Stimulated activated CD8-positive, alpha-beta memory T cell treated with anti-CD3 and anti-CD28 coated beads, Interleukin-7, amount 100 ng/mL, for 24 hours (primary cell): ENCODE data around the gene RNF167.

Experiments used
- DNase-seq: peaks from one replicate; pipeline ENCODE4 v3.0.0-alpha.2; 2020; ENCODE audit warnings: low read depth

RNF167 gene

DNA sequence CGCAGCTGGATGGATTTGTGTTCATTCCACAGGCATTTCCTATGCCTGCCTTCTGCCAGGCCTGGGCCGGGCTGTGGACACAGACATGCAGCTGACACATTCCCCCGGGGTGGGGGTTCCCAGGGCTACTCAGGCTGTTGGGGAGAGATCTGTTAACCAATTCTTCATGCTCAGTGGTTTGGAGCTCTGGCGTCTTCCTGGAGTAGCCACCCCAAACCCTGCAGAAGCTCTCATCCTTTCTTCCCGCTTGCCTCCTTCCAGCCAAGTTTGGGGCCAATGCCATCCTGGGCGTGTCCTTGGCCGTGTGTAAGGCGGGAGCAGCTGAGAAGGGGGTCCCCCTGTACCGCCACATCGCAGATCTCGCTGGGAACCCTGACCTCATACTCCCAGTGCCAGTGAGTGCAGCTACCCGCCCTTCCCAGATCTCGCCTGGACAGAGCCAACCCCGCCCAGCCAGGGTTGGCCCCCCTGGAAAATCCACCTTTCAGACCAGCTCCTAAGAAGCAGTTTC, 13.4 kb downstream of the RNF167 start:
- no peak for DNase-seq

DNA sequence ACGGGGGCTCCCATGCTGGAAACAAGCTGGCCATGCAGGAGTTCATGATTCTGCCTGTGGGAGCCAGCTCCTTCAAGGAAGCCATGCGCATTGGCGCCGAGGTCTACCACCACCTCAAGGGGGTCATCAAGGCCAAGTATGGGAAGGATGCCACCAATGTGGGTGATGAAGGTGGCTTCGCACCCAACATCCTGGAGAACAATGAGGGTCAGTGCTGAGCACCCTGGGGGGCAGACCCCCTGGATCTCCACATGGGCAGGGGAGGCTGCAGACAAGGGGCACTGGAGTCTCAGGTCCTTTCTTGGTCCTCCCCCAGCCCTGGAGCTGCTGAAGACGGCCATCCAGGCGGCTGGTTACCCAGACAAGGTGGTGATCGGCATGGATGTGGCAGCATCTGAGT, 15.0 kb downstream of the RNF167 start:
- no peak for DNase-seq

DNA sequence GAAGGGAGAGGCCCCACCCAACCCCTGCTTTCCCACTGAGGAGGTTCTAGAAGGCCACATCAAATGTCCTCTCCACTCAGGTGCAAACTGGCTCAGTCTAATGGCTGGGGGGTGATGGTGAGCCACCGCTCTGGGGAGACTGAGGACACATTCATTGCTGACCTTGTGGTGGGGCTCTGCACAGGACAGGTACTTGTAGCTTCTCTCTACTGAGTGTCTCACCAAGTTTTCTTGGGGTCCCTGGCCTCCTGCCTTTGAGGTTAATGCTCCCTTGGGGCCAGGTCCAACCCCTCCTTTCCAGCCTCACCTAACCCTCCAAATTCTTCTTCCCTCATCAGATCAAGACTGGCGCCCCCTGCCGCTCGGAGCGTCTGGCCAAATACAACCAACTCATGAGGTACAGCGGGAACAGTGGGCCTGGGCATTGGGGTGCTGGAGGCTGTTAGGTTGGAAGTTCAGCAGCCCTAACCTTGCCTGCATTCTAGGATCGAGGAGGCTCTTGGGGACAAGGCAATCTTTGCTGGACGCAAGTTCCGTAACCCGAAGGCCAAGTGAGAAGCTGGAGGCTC, 16.5 kb downstream of the RNF167 start:
- no peak for DNase-seq

DNA sequence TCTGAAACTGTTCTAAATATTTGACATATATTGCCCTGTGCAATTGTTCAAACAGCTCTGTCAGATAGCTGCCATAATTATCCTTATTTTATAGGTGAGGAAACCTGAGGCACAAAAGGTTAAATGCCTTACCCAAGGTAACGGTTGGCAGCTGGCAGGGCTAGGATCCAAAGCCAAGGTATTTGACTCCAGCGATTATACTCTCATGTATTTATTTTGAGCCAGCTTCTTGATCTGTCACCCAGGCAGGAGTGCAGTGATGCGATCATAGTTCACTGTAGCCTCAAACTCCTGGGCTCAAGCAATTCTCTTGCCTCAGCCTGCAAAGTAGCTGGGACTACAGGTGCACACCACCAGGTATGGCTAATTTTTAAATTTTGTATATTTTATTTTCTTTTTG, 18.0 kb downstream of the RNF167 start:
- DNase-seq = no peak

DNA sequence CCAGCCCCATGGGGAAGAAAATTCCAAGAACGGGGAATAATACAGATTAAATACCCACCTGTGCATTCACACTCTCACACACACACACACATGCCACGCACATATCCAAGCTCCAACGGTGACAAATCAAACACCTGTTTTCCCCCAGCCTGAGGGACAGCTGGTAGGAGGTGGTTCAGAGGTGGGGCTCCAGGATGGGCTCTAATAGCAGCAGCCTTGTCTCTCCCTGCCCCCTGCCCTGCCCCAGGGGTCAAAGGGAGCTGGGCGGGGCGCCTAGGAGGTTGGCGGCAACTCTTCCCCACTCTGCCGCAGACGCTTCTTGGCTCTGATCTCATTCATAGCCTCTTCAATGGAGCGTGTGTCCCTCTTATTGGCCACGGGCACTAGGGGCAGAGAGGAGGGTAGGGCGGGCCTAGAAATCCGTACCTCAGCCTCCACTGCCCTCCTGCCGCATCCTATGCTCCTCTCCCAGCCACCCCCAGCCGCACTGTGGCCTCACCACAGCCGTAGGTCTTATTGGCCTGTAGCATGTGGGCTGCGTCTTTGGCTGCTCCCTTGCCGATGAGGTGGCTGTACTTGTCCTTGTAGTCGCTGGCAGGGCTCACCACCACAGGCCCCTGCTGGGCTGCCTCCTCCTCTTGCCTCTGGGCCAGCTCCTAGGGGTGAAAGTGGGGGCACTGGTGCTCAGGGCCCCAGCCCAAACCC, 19.3 kb downstream of the RNF167 start:
- no peak for DNase-seq

DNA sequence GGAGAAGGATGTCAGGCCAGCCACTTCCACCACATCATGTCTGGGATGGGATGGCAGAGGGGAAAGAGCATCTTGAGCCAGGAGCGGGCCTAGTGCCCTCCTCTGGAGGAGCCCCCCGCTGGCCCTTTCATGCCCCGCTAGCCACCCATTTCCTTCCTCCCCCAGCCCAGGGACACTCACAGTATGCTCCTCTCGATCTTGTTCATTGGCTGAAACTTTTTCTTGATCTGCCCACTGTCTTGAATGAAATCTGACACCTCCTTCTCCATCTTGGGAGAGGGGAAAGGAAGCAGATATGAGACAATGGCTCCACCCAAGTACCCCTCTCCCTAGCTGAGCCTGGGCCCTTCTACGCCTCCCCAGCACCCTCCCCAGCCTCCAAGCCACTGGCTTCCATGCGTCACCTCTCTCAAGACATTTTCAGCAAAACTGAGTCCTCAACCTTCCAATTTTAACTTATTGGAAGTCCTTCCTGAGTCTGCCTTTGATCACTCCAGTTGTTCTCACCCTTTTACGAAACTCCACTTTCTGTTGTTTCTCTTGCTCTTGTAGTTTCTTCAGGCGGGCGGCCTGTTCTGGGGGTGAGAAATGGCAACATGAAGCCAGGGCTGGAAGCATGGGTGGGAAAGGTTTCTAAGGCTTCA, 20.3 kb downstream of the RNF167 start:
- DNase-seq = no peak

DNA sequence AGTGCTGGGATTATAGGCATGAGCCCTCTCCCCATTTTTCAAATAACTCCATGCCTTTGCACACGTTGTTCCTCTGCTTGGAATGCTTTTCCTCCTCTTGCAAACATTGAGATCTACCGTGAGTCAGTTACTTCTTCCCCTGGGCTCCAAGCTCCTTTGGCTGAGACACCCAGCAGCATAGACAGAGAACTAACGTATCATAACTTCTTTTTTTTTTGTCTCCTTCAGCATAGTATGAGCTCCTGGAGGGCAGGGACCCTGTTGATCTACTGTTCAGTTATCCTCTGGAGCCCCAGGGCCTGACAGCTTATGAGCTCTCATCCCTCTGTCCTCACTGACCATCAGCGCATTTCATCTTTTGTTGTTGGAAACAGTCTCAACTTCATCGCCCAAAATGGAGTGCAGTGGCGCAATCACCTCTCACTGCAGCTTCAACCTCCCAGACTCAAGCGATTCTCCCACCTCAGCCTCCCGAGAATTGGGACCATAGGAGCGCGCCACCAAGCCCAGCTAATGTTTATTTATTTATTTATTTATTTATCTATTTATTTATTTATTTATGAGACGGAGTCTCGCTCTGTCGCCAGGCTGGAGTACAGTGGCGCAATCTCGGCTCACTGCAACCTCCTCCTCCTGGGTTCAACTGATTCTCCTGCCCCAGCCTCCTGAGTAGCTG, 25.4 kb downstream of the RNF167 start:
- DNase-seq = no peak

DNA sequence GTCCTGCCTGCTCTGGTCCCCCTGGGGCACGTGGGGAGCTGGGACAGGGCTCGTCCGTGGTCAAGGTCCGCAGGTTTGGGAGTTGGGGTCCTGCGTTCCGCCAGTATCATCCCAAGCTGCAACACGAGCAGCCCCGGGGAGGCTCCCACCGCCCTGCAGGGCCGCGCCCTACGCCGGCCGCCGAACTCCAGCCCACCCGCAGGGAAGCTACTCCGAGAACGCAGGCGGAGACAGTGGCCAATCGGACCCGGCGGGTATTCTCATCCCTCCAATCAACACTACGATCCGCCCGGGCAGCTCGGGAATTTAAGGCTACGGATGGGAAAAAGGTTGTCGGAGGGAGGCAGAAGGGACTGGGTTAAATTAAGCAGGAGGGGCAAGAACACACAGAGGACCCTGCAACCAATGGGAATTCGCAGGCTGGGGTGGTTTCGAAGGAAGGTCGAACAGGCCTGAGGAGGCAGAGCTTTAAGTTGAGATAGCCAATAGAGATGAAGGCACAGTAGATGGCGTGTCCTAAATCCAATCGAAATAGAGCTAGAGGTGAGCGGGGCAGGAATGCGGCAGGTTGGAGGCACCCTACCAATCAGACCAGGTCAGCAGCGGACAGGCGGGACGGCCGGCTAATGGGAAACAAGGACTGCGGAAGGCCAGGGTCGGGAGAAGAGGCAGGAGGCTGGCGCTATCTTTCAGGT, 26.9 kb downstream of the RNF167 start:
- peak; percentile 80 for DNase-seq

DNA sequence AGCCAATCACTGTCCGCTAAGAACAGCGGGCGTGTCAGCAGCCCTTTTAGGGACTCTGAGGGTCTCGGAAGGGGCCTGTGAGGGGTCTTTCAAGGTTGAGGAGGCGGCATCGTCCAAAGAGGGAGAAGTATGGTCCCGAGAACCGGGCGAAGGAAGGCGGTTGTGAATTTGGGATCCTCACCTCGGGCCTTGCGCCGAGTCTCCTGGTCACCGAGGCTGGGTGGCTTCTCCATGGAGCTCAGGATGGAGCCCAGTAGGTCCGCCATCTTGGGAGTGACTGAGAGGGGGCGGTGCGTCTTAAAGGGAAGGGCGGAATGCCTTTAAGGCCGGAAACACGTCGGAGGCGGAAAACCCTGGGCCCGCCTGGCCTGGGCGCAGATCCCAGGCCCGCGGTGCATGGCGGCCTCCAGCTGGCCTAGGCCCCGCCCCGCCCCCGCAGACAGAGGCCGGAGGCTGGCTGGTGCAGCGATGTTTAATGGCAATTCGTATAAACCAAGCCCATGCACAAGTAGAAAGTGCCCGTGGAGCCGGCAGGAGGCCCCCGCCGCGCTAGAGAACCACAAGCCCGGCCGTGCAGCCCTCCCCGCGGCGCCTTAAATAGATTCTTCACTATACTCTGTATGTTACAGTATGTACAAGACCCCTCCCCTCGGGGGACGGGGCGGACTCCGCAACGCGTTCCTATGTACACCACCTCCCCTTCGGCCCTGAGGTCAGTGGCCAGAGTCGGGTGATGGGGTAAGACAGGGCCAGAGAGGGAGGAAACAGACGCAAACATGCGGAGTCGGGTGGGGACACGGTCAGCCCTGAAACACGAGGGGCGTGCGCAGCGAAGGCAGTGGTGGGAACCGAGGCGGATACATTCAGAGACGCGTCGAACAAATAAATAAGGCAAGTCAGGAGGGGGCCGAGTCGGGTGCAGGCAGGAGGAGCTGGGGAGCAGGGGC, 27.7 kb downstream of the RNF167 start, which contains the start of gene SPAG7:
SPAG7 (minus strand) TSS at position 279 of the 947 bp plus-strand sequence; CDS start at position 266, 13 bp downstream.
- peak; percentile 82 for DNase-seq

DNA sequence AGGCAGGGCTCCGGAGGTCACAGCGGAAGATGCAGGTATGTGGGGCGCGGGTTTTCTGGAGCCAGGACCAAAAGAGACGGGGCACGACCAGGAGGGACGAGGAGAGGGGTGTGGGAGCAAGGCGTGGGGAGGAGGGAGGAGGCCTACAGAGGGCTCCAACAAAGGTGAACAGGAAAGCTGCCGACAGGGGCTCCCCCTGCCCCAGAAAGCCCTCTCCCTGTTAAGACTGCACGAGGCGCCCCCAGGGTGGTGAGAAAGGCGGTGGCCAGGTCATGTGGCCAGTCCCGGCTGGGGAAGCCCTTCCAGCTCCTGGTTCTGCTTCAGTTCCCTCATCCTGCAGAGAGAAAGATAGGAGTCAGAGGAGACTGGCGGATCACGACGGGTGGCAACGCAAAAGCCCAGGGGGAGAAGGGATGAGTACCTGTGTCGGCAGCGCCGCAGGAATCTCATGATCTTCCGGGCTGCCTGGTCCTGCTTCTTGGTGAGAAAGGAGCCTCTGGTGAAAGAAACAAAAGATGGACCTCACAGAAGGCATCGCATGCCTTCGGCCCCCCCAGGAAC, 28.5 kb downstream of the RNF167 start:
- no peak for DNase-seq

DNA sequence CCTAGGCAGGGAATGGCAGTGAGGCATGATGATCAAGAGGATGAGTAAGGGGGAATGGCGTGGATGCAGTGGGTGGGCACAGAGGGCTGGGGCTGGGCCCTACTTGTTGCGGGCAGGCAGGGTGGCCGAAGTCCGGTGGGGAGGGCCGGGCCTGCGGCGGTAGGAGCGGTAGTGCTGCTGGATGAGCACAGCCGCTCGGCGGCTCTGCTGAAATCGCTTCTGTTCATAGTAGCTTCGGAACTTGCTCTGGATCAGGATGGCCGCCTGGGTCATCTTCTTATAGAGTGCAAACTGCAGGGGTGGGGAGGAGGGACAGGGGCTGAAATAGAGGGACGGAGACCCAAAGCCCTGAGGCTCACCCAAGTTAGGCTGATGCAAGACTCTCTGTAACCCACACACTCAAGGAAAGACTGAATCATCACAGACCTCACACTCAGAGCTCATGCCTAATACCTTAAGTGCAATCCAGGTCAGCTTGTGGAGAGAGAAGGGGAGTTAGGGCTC, 29.0 kb downstream of the RNF167 start:
- no peak for DNase-seq

DNA sequence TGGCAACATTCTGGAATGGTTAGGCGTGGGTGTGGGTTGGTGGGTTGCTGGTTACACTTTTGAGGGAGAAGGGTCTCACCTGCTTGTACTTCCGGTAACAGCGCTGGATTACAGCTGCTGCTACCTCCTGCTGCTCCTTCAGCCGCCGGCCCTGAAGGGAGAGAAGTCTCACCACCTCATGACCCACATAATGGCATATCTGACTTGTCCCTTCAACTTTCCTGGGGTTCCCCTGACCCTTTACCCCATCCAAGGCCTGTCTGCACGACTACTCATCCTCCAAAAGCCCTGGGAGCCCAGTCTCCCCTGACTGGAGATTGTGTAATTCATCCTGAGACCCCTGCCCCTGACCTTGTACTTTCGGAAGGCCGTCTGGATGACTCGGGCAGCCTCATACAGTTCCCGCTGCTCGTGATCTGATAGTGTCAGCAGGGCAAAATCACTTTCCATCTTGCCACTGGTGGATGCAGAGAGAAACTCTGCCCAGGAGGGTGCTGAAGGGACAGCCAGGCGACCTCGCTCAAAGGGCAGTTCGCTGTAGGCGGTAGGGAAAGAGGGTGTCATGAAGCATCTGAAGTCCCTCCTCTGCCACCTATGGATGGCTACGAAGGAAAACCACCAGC, 29.6 kb downstream of the RNF167 start:
- no peak for DNase-seq

DNA sequence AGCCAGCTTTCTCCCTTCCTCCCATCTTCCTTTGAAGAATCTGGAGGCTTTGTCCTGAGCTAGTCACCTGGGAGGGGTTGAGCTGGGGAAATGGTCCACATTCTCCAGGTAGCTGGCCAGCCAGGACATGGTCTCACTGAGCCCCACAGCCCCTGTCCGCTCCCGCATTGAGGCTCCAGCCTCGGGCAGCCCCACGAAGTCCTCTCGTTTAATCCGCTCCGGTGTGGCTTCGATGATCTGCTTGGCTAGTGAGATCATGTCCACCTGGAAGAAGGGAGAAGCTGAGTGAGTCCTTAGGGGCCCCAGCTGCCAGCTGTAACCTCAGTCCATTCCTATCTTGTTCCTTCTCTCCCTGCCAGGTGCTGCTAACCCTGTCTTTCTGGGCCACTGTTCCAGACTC, 30.2 kb downstream of the RNF167 start:
- no peak for DNase-seq

DNA sequence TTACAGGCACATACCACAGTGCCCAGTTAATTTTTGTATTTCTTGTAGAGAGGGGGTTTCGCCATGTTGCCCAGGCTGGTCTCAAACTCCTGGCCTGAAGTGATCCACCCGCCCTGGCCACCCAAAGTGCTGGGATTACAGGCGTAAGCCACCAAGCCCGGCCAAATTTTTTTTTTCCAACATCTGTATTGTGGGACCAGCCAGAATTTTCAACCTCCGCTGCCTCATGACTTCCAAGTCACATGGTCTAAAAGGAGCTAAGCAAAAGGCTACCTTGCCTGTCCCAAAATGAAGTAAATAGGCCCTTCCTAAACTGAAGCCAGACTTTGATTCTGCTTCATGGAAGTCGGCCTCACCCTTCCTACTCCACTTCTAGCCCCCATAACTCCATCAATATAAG, 31.8 kb downstream of the RNF167 start:
- DNase-seq = no peak

DNA sequence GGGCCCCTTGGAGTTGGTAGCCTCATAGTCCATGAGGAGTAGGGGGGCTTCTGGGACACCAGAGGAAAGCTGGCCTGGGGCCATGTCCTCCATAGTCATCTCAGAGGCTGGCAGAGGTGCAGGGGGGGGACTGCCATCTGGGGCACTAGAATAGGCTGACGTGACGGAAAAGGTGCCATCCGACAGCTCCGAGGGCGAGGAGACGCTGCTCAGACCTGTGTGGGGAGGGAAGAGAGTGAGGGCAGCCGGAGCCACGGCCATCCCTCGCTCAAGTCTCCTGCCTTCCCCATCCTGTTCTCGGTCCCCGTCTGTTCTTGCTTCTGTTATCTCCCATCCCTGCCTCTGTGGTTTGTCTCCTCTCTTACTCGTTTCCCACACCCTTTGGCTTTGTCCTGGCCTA, 32.3 kb downstream of the RNF167 start:
- DNase-seq = no peak

DNA sequence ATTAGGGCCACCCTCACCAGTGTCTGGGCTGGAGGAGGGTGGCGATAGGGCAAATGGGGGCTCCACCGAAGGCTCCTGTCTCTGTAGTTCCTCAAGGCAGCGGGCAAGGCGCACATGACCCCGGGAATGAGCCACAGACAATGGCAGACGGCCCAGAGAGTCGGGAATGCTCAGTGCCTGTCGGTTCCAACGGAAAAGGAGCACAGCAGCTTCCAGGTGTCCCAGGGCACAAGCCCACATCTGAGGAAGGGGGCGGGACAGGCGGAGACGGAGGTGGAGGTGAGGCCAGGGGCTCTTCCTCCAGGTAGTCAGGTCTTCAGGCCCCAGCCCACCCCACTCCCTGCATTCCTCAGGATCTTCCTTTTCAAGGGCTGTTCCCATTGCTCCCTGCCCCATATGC, 32.7 kb downstream of the RNF167 start:
- no peak for DNase-seq

DNA sequence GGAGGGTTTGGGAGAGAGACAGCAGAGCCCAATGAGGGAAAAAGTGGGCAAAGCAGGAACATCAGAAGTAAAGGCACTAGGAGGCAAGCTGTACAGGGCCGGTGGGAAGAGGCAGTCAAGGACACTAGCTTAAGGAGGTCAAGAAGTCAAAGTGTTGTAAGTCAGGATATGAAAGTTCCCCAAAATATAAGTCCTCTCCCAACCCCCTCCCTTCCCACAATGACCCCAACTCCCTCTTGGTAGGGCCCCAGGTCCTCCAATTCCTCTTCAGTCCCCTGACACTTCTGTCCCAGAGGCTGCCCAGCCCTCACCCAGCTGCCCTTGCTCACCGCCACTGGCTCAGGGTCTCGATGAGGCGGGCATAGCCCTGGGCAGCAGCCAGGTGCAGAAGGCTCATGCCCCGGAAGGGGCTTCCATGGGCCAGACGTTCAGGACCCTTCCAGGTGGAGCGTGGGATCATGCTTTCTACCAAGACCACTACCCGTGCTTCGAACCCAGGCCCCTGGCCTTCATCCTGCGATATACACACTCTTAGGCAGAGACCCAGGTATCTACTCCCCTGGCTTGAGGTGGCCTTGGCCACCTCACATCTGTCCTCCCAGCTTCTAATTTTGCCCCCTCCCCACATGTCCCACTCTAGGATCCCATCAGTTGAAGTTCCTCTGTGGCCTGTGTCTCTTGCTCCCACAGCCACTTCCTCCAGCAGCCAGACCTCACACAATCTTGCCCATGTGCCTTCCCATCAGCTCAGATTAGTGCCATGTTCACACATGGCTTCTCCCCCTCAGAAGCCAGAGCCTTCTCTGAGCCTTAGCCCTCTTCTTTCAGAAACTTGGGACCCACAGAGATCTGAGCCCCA, 33.4 kb downstream of the RNF167 start:
- DNase-seq = no peak

DNA sequence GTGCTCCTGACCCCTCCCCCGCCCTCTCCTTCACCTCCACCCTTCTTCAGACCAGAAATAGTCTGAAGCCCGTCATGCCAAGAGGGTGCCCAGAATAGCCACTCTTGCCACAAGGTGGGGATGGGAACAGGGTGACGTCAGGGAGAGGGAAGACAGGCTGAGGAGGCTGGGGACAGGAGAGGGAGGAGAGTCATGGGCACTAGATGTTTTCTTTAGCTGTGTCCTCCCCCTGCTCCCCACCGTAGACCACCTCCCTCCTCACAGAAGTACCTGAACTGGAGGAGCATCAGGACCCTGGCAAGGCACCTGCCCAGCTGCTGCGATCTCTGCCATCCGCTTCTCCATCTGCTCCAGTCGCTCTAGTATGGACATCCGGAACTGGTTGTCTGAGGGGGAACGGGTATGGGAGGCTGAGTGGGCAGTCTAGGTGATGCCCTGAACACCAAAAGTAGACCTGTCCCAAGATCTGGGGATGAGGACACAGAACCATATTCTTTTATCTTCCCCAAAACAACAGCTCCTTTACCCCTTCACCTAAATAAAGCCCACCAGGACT, 34.1 kb downstream of the RNF167 start:
- DNase-seq = no peak

DNA sequence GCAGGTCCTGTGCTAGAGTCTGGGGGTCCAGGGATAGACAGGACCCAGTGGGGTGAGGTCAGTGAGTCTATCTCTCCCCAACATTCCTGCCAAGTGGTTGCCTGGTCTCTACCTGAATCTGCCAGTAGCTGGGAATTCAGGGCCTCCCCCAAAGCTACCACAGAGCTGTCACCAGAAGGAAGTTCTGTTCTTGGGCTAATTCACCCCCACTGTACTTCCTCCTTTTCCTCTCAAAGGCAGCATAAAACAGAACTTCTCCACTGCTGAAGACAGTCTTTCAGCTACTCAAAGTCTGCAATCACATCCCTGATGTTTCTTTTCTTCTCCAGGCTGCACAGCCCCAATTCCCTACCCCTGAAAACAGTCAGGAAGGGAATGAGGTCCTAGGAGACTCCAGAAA, 38.7 kb downstream of the RNF167 start:
- no peak for DNase-seq
